HepG2 (cell line): ENCODE measurements around the gene GRIK4. TPM values are rescaled to one million over a fixed set of nuclear protein-coding genes. Genes with fewer than 3 reads are reported as not detected.

Experiments used
- ATAC-seq: fragments of 200-7000 bp; cut with Tn5 transposase; 3 replicates; pipeline ENCODE4 v1.9.1; 2020; ENCODE audit warnings: mild to moderate bottlenecking, moderate library complexity
- BruUV-seq: library from RNA; stranded (reverse); fragments of 400-500 nt; replicated peaks from 2 replicates; lab custom pipeline; 2021; lab: Mats Ljungman, UMichigan
- CTCF ChIA-PET: fragments of 300-600 bp; formaldehyde crosslinking; extraction: SDS; loops from one replicate; lab custom pipeline; 2021; ENCODE audit warnings: low total read pairs, inconsistent platforms, low intra/inter-chr PET ratio; lab: Yijun Ruan, JAX
- POLR2A ChIA-PET: fragments of 350-600 bp; sonication (Branson Sonifier 250); formaldehyde crosslinking; loops from one replicate; lab custom pipeline; 2020; ENCODE audit warnings: antibody characterized with exemption, inconsistent platforms; lab: Yijun Ruan, JAX
- DNase-seq: peaks from one replicate; pipeline ENCODE4 v3.0.0-alpha.2; 2015; ENCODE audit warnings: low spot score
- FAIRE-seq: peaks from 3 replicates; lab custom pipeline; 2011; peaks lifted over from hg19 to GRCh38; lab: Jason Lieb, UNC
- H2AFZ ChIP-seq: one replicate; pipeline ENCODE4 v1.6.1; 2011; ENCODE audit warnings: low read length, inconsistent platforms
- H3K27ac ChIP-seq: fragments of 300-600 bp; 3 replicates; pipeline ENCODE4 v1.8.0; 2011; ENCODE audit warnings: mixed run types, mild to moderate bottlenecking, mixed read lengths, low read length, inconsistent platforms; ENCODE audit not compliant: insufficient read depth; ENCODE audit errors: extremely low read length
- H3K27me3 ChIP-seq, 2 experiments: fragments of 200-600 bp in 1 of 2; 2 replicates in 1 of 2; 3 replicates in 1 of 2; pipeline versions ENCODE4 v1.6.0 to v1.8.0; 2011; ENCODE audit warnings: low read length in 2 of 2, mild to moderate bottlenecking in 2 of 2, moderate library complexity in 2 of 2, inconsistent platforms in 1 of 2; ENCODE audit not compliant: insufficient read depth in 2 of 2, control insufficient read depth in 1 of 2
- H3K36me3 ChIP-seq, 2 experiments: fragments of 200-600 bp in 1 of 2; replicated peaks in 1 of 2; 2 replicates in 1 of 2; 3 replicates in 1 of 2; pipeline versions ENCODE4 v1.5.1 to v1.8.0; 2011; ENCODE audit warnings: low read length in 2 of 2, inconsistent platforms in 1 of 2; ENCODE audit not compliant: insufficient read depth in 2 of 2, control insufficient read depth in 1 of 2
- H3K4me1 ChIP-seq: 2 replicates; pipeline ENCODE4 v1.5.1; 2012; ENCODE audit warnings: low read length, inconsistent platforms; ENCODE audit not compliant: insufficient read depth
- H3K4me2 ChIP-seq: 2 replicates; pipeline ENCODE4 v1.6.0; 2011; ENCODE audit warnings: low read depth, low read length, inconsistent platforms
- H3K4me3 ChIP-seq, 3 experiments: fragments of 200-600 bp in 1 of 3; sonication (generic), shearing (Covaris generic) in 1 of 3; replicated peaks in 1 of 3; 2 replicates each; pipeline ENCODE4 v1.5.1; 2011 to 2016; ENCODE audit warnings: low read length in 3 of 3, inconsistent platforms in 2 of 3, low read depth in 2 of 3, mild to moderate bottlenecking in 2 of 3, control low read depth in 1 of 3, mixed read lengths in 1 of 3; ENCODE audit not compliant: insufficient read depth in 1 of 3
- H3K79me2 ChIP-seq: one replicate; pipeline ENCODE4 v1.6.1; 2011; ENCODE audit warnings: low read length, inconsistent platforms; ENCODE audit not compliant: insufficient read depth
- H3K9ac ChIP-seq: 2 replicates; pipeline ENCODE4 v1.6.0; 2011; ENCODE audit warnings: mild to moderate bottlenecking, low read depth, low read length, inconsistent platforms; ENCODE audit not compliant: insufficient read depth
- H3K9me3 ChIP-seq: 2 replicates; pipeline ENCODE4 v1.5.1; 2012; ENCODE audit warnings: mild to moderate bottlenecking, low read length
- H4K20me1 ChIP-seq: 2 replicates; pipeline ENCODE4 v1.6.0; 2011; ENCODE audit warnings: inconsistent platforms, mild to moderate bottlenecking, low read length, moderate library complexity; ENCODE audit not compliant: insufficient read depth
- ARID2 ChIP-seq: sonication (generic); formaldehyde crosslinking; IDR thresholded peaks from 2 replicates; pipeline ENCODE4 v1.8.1; 2022; ENCODE audit warnings: mild to moderate bottlenecking, missing genetic modification reagents, borderline replicate concordance
- BRCA1 ChIP-seq: sonication (generic); formaldehyde crosslinking; IDR thresholded peaks from 2 replicates; pipeline ENCODE4 v1.4.0; 2020; ENCODE audit warnings: missing genetic modification reagents
- CBX2 ChIP-seq, 2 experiments: fragments of 200-600 bp in 1 of 2; sonication (generic); formaldehyde crosslinking in 1 of 2; IDR thresholded peaks; 2 replicates each; pipeline versions ENCODE4 v1.7.0 to v1.8.1; 2018 to 2022; ENCODE audit warnings: low read depth in 2 of 2, low read length in 1 of 2, mild to moderate bottlenecking in 1 of 2, missing genetic modification reagents in 1 of 2
- CEBPG ChIP-seq: IDR thresholded peaks from 2 replicates; pipeline ENCODE4 v1.6.1; 2016
- HMG20B ChIP-seq: conservative IDR thresholded peaks from 2 replicates; pipeline ENCODE4 v1.6.1; 2016; ENCODE audit warnings: missing genetic modification reagents, missing compliant biosample characterization
- HOXA5 ChIP-seq: sonication (generic); formaldehyde crosslinking; IDR thresholded peaks from 2 replicates; pipeline ENCODE4 v1.4.0; 2020; ENCODE audit warnings: missing genetic modification reagents
- RNF2 ChIP-seq: fragments of 450-650 bp; conservative IDR thresholded peaks from 2 replicates; pipeline ENCODE4 v1.6.1; 2016; ENCODE audit warnings: low read depth
- SALL2 ChIP-seq: sonication (generic); formaldehyde crosslinking; IDR thresholded peaks from 2 replicates; pipeline ENCODE4 v1.8.1; 2023; ENCODE audit warnings: mild to moderate bottlenecking, missing genetic modification reagents, inconsistent platforms
- U2AF2 ChIP-seq: fragments of 200-400 bp; formaldehyde crosslinking; IDR thresholded peaks from 2 replicates; pipeline ENCODE4 v1.6.1; 2017; ENCODE audit warnings: low read depth, mild to moderate bottlenecking, low read length
- ZFP62 ChIP-seq: sonication (generic); formaldehyde crosslinking; IDR thresholded peaks from 2 replicates; pipeline ENCODE4 v1.4.0; 2020; ENCODE audit warnings: missing genetic modification reagents
- ZNF10 ChIP-seq: sonication (generic); formaldehyde crosslinking; IDR thresholded peaks from 2 replicates; pipeline ENCODE4 v1.4.0; 2020; ENCODE audit warnings: mild to moderate bottlenecking, low read depth, missing genetic modification reagents, borderline replicate concordance
- ZNF766 ChIP-seq: sonication (generic); formaldehyde crosslinking; IDR thresholded peaks from 2 replicates; pipeline ENCODE4 v1.5.0; 2020; ENCODE audit warnings: missing genetic modification reagents, borderline replicate concordance
- ZNF850 ChIP-seq: sonication (generic); formaldehyde crosslinking; conservative IDR thresholded peaks from 2 replicates; pipeline ENCODE4 v1.9.0; 2021; ENCODE audit warnings: mild to moderate bottlenecking, missing genetic modification reagents
- WGBS: methylation state at CpG from one replicate; pipeline ENCODE4 v1.1.6; 2017; ENCODE audit warnings: low lambda C conversion rate; 5-methylcytosine and 5-hydroxymethylcytosine counted together
- in situ Hi-C: cut with HindIII; loops from 2 replicates; pipeline ENCODE4 v1.10.0; 2017; ENCODE audit warnings: low pct_unique_long_range_greater_than_20kb; ENCODE audit not compliant: extremely low pct_ligation_motif_present
- intact Hi-C: fragments of 100-400 bp; cut with micrococcal nuclease; formaldehyde crosslinking; loops from one replicate; pipeline ENCODE4 v1.10.0; 2022; ENCODE audit not compliant: unreplicated experiment
- polyA plus RNA-seq, 8 experiments: library from polyadenylated mRNA; depleted of rRNA in 3 of 8; stranded (reverse) in 7 of 8; unstranded in 1 of 8; fragments of >200 nt; fragmentation: Illumina TruSeq in 4 of 8; extraction: Trizol in 4 of 8; gene quantifications; 2 replicates each; pipeline versions ENCODE4 v1.2.1 to v1.2.3, GENCODE V29; 2011 to 2016; ENCODE audit warnings: low read depth in 4 of 8, missing spikeins in 1 of 8, mixed read lengths in 1 of 8; ENCODE audit not compliant: insufficient read depth in 1 of 8
- total RNA-seq, 5 experiments: library from RNA; depleted of rRNA; stranded (reverse); fragments of >200 nt; fragmentation: Illumina TruSeq; extraction: Trizol; gene quantifications; 2 replicates each; pipeline ENCODE4 v1.2.3, GENCODE V29; 2016; ENCODE audit warnings: low read depth in 1 of 5
- TF ChIP-seq, protein P1 (sequence below): IDR thresholded peaks from 2 replicates; pipeline ENCODE4 v1.6.1; 2018; ENCODE audit warnings: missing genetic modification reagents
- TF ChIP-seq, protein P2 (sequence below): IDR thresholded peaks from 2 replicates; pipeline ENCODE4 v1.6.1; 2016
- TF ChIP-seq, protein P3 (sequence below): sonication (generic); formaldehyde crosslinking; IDR thresholded peaks from 2 replicates; pipeline ENCODE4 v1.4.0; 2020; ENCODE audit warnings: missing genetic modification reagents
- TF ChIP-seq, protein P4 (sequence below): sonication (generic); formaldehyde crosslinking; IDR thresholded peaks from 2 replicates; pipeline ENCODE4 v1.4.0; 2020; ENCODE audit warnings: missing genetic modification reagents

Gene GRIK4
- total and polyA plus RNA-seq, 2 of the 13 experiments (the other 11 are each of a cell fraction or from before 2014, with no cell fraction given), result 0.04 to 0.07 TPM

DNA sequence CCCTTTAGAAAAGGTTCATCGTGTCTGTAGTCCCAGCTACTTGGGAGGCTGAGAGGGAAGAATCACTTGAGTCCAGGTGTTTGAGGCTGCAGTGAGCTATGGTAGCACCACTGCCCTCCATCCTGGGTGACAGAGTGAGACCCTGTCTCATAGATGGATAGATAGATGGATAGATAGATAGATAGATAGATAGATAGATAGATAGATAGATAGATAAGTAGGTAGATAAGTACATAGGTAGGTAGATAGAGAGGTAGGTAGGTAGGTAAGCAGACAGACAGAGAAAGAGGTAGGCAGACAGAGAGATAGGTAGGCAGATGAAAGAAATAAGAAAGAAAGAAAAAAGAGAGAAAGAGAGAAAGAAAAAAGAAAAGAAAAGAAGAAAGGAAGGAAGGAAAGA lies 156.4 kb downstream of the GRIK4 start:
- no peaks in the 10 kb centered on the region for H4K20me1 ChIP-seq
- H3K36me3 ChIP-seq, result no peaks in the 10 kb centered on the region
- no TSS peak for BruUV-seq
- H3K4me3 ChIP-seq, result no peak overlapping the region
- H3K79me2 ChIP-seq, result no peaks in the 10 kb centered on the region
- H2AFZ ChIP-seq, result no peak overlapping the region
- H3K9ac ChIP-seq, result no peak overlapping the region
- CTCF ChIA-PET, result no interaction called here
- in situ Hi-C loops, result no loop called here
- no peaks in the 10 kb centered on the region for H3K27me3 ChIP-seq
- DNase-seq, result no peak
- WGBS, result 79% methylated on average over 1 of the region's 1 CpG
- peaks cover 3% of the 10 kb centered on the region; the same call in 1 of the 2 replicates for H3K4me1 ChIP-seq
- ATAC-seq, result no peak
- POLR2A ChIA-PET, result no interaction called here
- intact Hi-C loops, result no loop called here
- H3K27ac ChIP-seq, result no peak overlapping the region
- no peak for FAIRE-seq
- no peaks in the 10 kb centered on the region for H3K9me3 ChIP-seq
- no peak overlapping the region for H3K4me2 ChIP-seq
- TF ChIP-seq HOXA5, result no peak
- no peak for TF ChIP-seq U2AF2
- no peak for TF ChIP-seq CBX2 (IDR thresholded peaks at IDR 0.05; ENCODE audit: low read depth, low read length)
- no peak for TF ChIP-seq CBX2 (CRISPR knock-in tag; IDR thresholded peaks at IDR 0.05; ENCODE audit: low read depth)
- TF ChIP-seq SALL2 (CRISPR knock-in tag), result no peak
- TF ChIP-seq ZNF850 (CRISPR knock-in tag), result no peak
- TF ChIP-seq CEBPG, result no peak
- TF ChIP-seq, protein P1, sequence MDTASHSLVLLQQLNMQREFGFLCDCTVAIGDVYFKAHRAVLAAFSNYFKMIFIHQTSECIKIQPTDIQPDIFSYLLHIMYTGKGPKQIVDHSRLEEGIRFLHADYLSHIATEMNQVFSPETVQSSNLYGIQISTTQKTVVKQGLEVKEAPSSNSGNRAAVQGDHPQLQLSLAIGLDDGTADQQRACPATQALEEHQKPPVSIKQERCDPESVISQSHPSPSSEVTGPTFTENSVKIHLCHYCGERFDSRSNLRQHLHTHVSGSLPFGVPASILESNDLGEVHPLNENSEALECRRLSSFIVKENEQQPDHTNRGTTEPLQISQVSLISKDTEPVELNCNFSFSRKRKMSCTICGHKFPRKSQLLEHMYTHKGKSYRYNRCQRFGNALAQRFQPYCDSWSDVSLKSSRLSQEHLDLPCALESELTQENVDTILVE (CRISPR knock-in tag), result no peak
- no peak for TF ChIP-seq BRCA1 (CRISPR knock-in tag)
- TF ChIP-seq, protein P2, sequence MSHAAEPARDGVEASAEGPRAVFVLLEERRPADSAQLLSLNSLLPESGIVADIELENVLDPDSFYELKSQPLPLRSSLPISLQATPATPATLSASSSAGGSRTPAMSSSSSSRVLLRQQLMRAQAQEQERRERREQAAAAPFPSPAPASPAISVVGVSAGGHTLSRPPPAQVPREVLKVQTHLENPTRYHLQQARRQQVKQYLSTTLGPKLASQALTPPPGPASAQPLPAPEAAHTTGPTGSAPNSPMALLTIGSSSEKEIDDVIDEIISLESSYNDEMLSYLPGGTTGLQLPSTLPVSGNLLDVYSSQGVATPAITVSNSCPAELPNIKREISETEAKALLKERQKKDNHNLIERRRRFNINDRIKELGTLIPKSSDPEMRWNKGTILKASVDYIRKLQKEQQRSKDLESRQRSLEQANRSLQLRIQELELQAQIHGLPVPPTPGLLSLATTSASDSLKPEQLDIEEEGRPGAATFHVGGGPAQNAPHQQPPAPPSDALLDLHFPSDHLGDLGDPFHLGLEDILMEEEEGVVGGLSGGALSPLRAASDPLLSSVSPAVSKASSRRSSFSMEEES (CRISPR knock-in tag), result no peak
- no peak for TF ChIP-seq ZNF766 (CRISPR knock-in tag)
- no peak for TF ChIP-seq ARID2 (CRISPR knock-in tag)
- TF ChIP-seq, protein P3, sequence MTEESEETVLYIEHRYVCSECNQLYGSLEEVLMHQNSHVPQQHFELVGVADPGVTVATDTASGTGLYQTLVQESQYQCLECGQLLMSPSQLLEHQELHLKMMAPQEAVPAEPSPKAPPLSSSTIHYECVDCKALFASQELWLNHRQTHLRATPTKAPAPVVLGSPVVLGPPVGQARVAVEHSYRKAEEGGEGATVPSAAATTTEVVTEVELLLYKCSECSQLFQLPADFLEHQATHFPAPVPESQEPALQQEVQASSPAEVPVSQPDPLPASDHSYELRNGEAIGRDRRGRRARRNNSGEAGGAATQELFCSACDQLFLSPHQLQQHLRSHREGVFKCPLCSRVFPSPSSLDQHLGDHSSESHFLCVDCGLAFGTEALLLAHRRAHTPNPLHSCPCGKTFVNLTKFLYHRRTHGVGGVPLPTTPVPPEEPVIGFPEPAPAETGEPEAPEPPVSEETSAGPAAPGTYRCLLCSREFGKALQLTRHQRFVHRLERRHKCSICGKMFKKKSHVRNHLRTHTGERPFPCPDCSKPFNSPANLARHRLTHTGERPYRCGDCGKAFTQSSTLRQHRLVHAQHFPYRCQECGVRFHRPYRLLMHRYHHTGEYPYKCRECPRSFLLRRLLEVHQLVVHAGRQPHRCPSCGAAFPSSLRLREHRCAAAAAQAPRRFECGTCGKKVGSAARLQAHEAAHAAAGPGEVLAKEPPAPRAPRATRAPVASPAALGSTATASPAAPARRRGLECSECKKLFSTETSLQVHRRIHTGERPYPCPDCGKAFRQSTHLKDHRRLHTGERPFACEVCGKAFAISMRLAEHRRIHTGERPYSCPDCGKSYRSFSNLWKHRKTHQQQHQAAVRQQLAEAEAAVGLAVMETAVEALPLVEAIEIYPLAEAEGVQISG, result no peak
- TF ChIP-seq, protein P4, sequence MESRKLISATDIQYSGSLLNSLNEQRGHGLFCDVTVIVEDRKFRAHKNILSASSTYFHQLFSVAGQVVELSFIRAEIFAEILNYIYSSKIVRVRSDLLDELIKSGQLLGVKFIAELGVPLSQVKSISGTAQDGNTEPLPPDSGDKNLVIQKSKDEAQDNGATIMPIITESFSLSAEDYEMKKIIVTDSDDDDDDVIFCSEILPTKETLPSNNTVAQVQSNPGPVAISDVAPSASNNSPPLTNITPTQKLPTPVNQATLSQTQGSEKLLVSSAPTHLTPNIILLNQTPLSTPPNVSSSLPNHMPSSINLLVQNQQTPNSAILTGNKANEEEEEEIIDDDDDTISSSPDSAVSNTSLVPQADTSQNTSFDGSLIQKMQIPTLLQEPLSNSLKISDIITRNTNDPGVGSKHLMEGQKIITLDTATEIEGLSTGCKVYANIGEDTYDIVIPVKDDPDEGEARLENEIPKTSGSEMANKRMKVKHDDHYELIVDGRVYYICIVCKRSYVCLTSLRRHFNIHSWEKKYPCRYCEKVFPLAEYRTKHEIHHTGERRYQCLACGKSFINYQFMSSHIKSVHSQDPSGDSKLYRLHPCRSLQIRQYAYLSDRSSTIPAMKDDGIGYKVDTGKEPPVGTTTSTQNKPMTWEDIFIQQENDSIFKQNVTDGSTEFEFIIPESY (CRISPR knock-in tag), result no peak
- TF ChIP-seq ZFP62 (CRISPR knock-in tag), result no peak
- no peak for TF ChIP-seq ZNF10 (CRISPR knock-in tag)
- TF ChIP-seq HMG20B (CRISPR knock-in tag), result no peak
- TF ChIP-seq RNF2, result no peak
